ENCODE measurements around the gene NAT10.

DNA sequence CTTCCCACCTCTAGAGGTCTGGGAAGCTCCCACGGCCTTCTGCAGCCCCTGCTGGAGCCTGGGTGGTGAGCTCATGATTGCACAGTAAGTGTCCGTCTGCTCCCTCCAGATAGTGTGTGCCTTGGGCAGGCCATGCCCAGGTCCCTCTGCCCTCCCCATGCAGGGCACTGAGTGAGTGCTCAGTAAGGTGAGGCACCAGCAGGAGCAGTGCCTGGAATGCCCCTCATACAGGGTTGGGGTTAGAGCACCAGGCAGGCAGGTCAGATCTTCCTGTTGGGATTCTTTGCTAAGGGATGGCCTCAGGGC lies 50.3 kb downstream of the NAT10 start:
- TF ChIP-seq, protein P1, sequence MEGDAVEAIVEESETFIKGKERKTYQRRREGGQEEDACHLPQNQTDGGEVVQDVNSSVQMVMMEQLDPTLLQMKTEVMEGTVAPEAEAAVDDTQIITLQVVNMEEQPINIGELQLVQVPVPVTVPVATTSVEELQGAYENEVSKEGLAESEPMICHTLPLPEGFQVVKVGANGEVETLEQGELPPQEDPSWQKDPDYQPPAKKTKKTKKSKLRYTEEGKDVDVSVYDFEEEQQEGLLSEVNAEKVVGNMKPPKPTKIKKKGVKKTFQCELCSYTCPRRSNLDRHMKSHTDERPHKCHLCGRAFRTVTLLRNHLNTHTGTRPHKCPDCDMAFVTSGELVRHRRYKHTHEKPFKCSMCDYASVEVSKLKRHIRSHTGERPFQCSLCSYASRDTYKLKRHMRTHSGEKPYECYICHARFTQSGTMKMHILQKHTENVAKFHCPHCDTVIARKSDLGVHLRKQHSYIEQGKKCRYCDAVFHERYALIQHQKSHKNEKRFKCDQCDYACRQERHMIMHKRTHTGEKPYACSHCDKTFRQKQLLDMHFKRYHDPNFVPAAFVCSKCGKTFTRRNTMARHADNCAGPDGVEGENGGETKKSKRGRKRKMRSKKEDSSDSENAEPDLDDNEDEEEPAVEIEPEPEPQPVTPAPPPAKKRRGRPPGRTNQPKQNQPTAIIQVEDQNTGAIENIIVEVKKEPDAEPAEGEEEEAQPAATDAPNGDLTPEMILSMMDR (IDR thresholded peaks at IDR 0.05): no peak
- no peak for TF ChIP-seq POLR2A (IDR thresholded peaks at IDR 0.05)
